Stimulated activated CD4-positive, alpha-beta T cell treated with anti-CD3 and anti-CD28 coated beads, Interleukin-1b, Interleukin-23, amount 100 ng/mL, for 48 hours (primary cell): ENCODE data around the gene NRXN3.

Experiments
- DNase-seq: peaks from one replicate; pipeline ENCODE4 v3.0.0-alpha.2; 2020

Gene NRXN3

GRCh38 chr14:79332504-79333197 is 1162.5 kb downstream of the NRXN3 start:
- no peak for DNase-seq

- DNase-seq = no peak
These were observed 1163.0 kb downstream of the NRXN3 start for GRCh38 chr14:79333198-79333546.

GRCh38 chr14:79334272-79334671 is 1164.1 kb downstream of the NRXN3 start:
- DNase-seq = no peak

GRCh38 chr14:79337761-79338160 is 1167.6 kb downstream of the NRXN3 start:
- no peak for DNase-seq

- no peak for DNase-seq
These were observed 1172.8 kb downstream of the NRXN3 start for GRCh38 chr14:79342942-79343341.

GRCh38 chr14:79351011-79351410 is 1180.8 kb downstream of the NRXN3 start:
- no peak for DNase-seq

GRCh38 chr14:79352076-79352630 is 1182.0 kb downstream of the NRXN3 start:
- no peak for DNase-seq

- no peak for DNase-seq
These were observed 1184.2 kb downstream of the NRXN3 start for GRCh38 chr14:79354336-79354735.

- no peak for DNase-seq
These were observed 1185.9 kb downstream of the NRXN3 start for GRCh38 chr14:79356040-79356439.

GRCh38 chr14:79357307-79357706 is 1187.1 kb downstream of the NRXN3 start:
- DNase-seq = no peak

- DNase-seq = no peak
These were observed 1193.1 kb downstream of the NRXN3 start for GRCh38 chr14:79363291-79363690.

- no peak for DNase-seq
These were observed 1199.5 kb downstream of the NRXN3 start for GRCh38 chr14:79369359-79370332.

- no peak for DNase-seq
These were observed 1200.8 kb downstream of the NRXN3 start for GRCh38 chr14:79370969-79371368.

- DNase-seq = no peak
These were observed 1203.3 kb downstream of the NRXN3 start for GRCh38 chr14:79373451-79373850.

GRCh38 chr14:79375356-79375755 is 1205.2 kb downstream of the NRXN3 start:
- DNase-seq = no peak

- DNase-seq = no peak
These were observed 1206.4 kb downstream of the NRXN3 start for GRCh38 chr14:79376557-79376956.

- no peak for DNase-seq
These were observed 1207.8 kb downstream of the NRXN3 start for GRCh38 chr14:79378020-79378419.

GRCh38 chr14:79379266-79379665 is 1209.1 kb downstream of the NRXN3 start:
- no peak for DNase-seq

GRCh38 chr14:79383031-79383430 is 1212.9 kb downstream of the NRXN3 start:
- no peak for DNase-seq

- DNase-seq = no peak
These were observed 1213.3 kb downstream of the NRXN3 start for GRCh38 chr14:79383475-79383874.

GRCh38 chr14:79395061-79395460 is 1224.9 kb downstream of the NRXN3 start:
- no peak for DNase-seq

- no peak for DNase-seq
These were observed 1234.8 kb downstream of the NRXN3 start for GRCh38 chr14:79404874-79405511.

GRCh38 chr14:79405512-79405910 is 1235.3 kb downstream of the NRXN3 start:
- DNase-seq = no peak
